ENCODE results near the gene AFAP1.

AFAP1 gene

DNA sequence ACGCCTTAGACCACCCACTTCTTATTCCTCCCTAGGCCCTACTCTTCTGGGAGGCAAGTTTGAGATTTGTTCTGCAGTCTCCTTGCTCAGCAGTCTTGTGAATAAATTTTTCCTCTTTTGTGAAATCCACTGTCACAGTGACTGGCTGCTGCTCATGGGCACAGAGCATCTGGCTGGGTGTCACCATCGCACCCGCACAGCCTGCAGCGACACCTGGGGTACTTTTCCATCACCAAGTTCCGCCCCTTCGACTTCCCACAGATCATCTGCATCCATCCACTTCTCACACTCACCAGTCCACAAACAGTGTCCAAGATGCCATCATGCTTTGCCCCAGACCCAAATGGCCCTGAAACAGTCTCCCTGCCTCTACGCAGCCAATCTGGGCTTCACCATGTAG, 36.4 kb upstream of the AFAP1 start:
- no peak for DNase-seq (ENCODE audit: low spot score)
- TF ChIP-seq, protein P1, sequence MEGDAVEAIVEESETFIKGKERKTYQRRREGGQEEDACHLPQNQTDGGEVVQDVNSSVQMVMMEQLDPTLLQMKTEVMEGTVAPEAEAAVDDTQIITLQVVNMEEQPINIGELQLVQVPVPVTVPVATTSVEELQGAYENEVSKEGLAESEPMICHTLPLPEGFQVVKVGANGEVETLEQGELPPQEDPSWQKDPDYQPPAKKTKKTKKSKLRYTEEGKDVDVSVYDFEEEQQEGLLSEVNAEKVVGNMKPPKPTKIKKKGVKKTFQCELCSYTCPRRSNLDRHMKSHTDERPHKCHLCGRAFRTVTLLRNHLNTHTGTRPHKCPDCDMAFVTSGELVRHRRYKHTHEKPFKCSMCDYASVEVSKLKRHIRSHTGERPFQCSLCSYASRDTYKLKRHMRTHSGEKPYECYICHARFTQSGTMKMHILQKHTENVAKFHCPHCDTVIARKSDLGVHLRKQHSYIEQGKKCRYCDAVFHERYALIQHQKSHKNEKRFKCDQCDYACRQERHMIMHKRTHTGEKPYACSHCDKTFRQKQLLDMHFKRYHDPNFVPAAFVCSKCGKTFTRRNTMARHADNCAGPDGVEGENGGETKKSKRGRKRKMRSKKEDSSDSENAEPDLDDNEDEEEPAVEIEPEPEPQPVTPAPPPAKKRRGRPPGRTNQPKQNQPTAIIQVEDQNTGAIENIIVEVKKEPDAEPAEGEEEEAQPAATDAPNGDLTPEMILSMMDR (IDR thresholded peaks at IDR 0.05; ENCODE audit: extremely low read depth, missing control alignments), result no peak

DNA sequence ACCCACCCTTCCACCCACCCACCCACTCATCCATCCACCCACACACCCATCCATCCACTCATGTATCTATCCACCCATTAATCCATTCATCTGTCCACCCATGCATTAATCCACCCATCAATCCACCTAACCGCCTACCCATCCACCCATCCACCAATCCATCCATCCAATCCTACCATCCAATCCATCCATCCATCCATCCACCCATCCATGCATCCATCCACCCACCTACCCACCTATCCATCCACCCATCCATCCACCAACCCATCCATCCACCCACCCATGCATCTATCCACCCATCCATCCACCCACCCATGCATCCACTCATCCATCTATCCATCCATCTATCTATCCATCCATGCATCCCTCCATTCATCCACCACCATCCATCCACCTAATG, 34.8 kb upstream of the AFAP1 start:
- TF ChIP-seq, protein P1 (IDR thresholded peaks at IDR 0.05; ENCODE audit: extremely low read depth, missing control alignments), result no peak
- no peak for DNase-seq (ENCODE audit: low spot score)

GRCh38 chr4:7973545-7973981, 33.9 kb upstream of the AFAP1 start:
- DNase-seq (ENCODE audit: low spot score), result no peak

GRCh38 chr4:7971881-7972500, 32.3 kb upstream of the AFAP1 start:
- no peak for DNase-seq (ENCODE audit: low spot score)
- TF ChIP-seq, protein P1 (IDR thresholded peaks at IDR 0.05; ENCODE audit: extremely low read depth, missing control alignments), result no peak

More at GRCh38 chr4:7973545-7973981, 33.9 kb upstream of the AFAP1 start:
- TF ChIP-seq, protein P1 (IDR thresholded peaks at IDR 0.05; ENCODE audit: extremely low read depth, missing control alignments), result no peak

- no peak for DNase-seq (ENCODE audit: low spot score)
- TF ChIP-seq, protein P1 (IDR thresholded peaks at IDR 0.05; ENCODE audit: extremely low read depth, missing control alignments), result no peak
Observed at GRCh38 chr4:7971159-7971631, 31.5 kb upstream of the AFAP1 start.

GRCh38 chr4:7970361-7970946, 30.8 kb upstream of the AFAP1 start:
- no peak for DNase-seq (ENCODE audit: low spot score)
- TF ChIP-seq, protein P1 (IDR thresholded peaks at IDR 0.05; ENCODE audit: extremely low read depth, missing control alignments), result no peak

DNA sequence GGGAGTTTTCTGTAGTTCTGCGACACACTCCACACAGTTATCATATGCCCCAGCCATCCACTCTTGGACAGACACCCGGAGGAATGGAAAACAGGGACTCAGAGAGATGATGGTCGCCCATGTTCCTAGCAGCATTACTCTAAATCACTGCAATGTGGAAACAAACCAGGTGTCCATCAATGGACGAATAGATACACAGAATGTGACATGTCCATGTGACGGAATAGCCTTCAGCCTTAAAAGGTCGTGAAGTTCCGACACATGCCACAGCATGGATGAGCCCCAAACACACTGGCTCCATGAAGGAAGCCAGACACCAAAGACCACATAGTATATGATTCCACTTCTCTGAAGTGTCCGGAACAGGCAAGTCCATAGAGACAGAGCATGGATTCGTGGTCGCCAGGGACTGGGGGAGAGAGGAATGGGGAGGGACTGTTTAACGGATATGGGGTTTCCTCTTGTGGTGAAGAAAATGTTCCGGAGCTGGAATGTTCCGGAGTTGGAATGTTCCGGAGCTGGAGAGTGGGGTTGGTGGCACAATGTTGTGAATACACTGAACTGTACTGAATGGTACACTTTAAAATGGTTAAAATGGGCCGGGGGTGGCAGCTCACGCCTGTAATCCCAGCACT, 28.7 kb upstream of the AFAP1 start:
- TF ChIP-seq, protein P1 (IDR thresholded peaks at IDR 0.05; ENCODE audit: extremely low read depth, missing control alignments), result no peak
- DNase-seq (ENCODE audit: low spot score), result no peak
